Fibroblast of villous mesenchyme (primary cell): Measurements from ENCODE around the gene MAD1L1. TPM values are rescaled to one million over a fixed set of nuclear protein-coding genes. Genes with fewer than 3 reads are reported as not detected.

Source experiments
- DNase-seq: peaks from one replicate; pipeline ENCODE4 v3.0.0-alpha.2; 2010; ENCODE audit warnings: low read depth
- H3K4me3 ChIP-seq: 2 replicates; pipeline ENCODE4 v1.5.1; 2011; ENCODE audit warnings: low read depth, mild to moderate bottlenecking, low read length
- total RNA-seq: library from RNA; depleted of rRNA; stranded (reverse); fragments of >200 nt; gene quantifications from 2 replicates; pipeline ENCODE4 v1.2.3, GENCODE V29; 2012
- TF ChIP-seq, protein P1 (sequence below): IDR thresholded peaks from 2 replicates; pipeline ENCODE4 v1.5.1; 2012; ENCODE audit warnings: low read depth, mild to moderate bottlenecking, low read length; ENCODE audit not compliant: insufficient read depth

MAD1L1 gene
- total RNA-seq, 1 donor = 43.6 TPM

GRCh38 chr7:2224934-2225333, 7.8 kb downstream of the MAD1L1 start:
- TF ChIP-seq, protein P1, sequence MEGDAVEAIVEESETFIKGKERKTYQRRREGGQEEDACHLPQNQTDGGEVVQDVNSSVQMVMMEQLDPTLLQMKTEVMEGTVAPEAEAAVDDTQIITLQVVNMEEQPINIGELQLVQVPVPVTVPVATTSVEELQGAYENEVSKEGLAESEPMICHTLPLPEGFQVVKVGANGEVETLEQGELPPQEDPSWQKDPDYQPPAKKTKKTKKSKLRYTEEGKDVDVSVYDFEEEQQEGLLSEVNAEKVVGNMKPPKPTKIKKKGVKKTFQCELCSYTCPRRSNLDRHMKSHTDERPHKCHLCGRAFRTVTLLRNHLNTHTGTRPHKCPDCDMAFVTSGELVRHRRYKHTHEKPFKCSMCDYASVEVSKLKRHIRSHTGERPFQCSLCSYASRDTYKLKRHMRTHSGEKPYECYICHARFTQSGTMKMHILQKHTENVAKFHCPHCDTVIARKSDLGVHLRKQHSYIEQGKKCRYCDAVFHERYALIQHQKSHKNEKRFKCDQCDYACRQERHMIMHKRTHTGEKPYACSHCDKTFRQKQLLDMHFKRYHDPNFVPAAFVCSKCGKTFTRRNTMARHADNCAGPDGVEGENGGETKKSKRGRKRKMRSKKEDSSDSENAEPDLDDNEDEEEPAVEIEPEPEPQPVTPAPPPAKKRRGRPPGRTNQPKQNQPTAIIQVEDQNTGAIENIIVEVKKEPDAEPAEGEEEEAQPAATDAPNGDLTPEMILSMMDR = no peak
- no peak for DNase-seq

GRCh38 chr7:2224491-2224928, 8.2 kb downstream of the MAD1L1 start:
- H3K4me3 ChIP-seq = no peak overlapping the region
- no peak for DNase-seq
- TF ChIP-seq, protein P1 = no peak

More at GRCh38 chr7:2224934-2225333, 7.8 kb downstream of the MAD1L1 start:
- no peak overlapping the region for H3K4me3 ChIP-seq

- TF ChIP-seq, protein P1 = no peak
- no peak for DNase-seq
- no peak overlapping the region for H3K4me3 ChIP-seq
These were observed 9.4 kb downstream of the MAD1L1 start for GRCh38 chr7:2223321-2223720.

DNA sequence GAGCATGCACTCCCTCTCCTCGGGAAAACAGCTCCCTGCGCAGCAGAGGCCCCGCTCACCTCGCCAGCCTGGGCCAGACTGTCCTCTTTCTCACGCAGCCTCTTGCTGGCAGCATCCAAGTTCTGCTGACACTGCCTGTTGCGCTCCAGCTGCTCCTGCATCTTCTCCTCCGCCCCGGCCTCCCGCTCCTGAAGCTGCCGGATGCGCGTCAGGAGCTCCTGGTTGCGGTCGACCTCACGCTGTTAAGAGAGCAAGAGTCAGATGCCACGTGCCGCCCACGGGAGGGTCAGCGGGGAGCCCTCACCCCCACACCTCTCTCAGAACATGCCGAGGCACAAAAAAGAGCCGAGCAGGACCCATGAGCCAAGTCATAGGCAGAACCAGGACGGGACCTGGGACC, 10.2 kb downstream of the MAD1L1 start:
- TF ChIP-seq, protein P1 = no peak
- no peak for DNase-seq

GRCh38 chr7:2220954-2221353, 11.8 kb downstream of the MAD1L1 start:
- TF ChIP-seq, protein P1 = no peak
- no peak overlapping the region for H3K4me3 ChIP-seq
- DNase-seq = no peak

More for the DNA sequence above, 10.2 kb downstream of the MAD1L1 start:
- H3K4me3 ChIP-seq = no peak overlapping the region

DNA sequence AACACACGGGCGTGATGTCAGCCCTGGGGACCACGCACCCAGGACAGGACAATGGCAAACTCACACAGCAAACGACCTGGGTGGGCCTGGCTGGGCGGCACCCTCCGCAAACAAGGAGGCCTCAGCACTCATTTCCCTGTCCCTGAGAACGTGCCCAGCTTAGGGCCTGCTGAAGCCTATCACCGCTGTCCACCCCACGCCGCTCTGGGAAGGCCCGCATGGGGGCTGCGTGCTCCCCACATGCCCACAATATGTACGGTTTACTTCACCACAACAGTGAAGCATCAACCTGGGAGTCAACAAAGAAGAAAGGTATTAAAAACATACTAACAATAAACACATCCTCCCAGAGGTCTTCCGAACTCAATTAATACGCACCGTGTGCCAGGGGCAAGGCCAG, 12.2 kb downstream of the MAD1L1 start:
- no peak overlapping the region for H3K4me3 ChIP-seq
- DNase-seq = no peak
- TF ChIP-seq, protein P1 = no peak

GRCh38 chr7:2220030-2220429, 12.7 kb downstream of the MAD1L1 start:
- TF ChIP-seq, protein P1 = no peak
- H3K4me3 ChIP-seq = no peak overlapping the region
- no peak for DNase-seq
